ENCODE results near the gene TGFB2. TPM values are rescaled to one million over a fixed set of nuclear protein-coding genes. Genes with fewer than 3 reads are reported as not detected.
A peak's percentile ranks its signal among the peaks of the same experiment; 100 is the strongest.

TGFB2 gene
- polyA plus RNA-seq, 2 of the 4 experiments (the other 2 are of a cell fraction) = 29.7 to 65.8 TPM

DNA sequence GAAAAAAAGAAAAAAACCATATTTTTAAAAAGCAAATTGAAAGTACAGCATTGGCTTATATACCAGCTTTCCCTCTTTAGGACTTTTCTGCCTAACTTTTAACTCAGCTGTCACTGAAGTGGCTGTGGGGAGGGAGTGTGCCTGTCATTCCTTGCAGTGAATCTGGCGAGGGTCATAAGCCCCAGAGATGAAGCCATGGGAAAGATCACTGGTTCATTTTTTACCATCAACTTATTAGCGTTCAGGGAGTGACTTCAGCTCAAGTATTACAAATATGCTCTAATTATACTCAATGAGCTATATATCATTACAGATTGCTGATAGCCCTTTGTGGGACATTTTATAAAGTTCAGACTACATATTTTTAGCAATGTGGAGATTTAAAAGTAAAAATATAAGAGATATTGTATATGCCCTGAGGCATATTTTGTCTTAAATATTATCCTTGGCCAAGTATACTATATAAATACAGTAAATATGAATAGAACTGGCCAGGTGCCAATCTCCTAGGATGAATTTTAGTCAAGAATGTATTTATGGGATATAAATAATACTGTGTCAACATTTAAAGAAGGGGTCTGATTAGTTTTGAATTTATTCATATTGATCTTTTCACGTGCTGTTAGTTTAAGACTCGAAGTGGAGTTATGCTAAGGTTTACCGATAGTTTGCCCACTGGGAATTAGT is 4.4 kb downstream of the TGFB2 start:
- ChIA-PET POLR2A (interaction anchor here (0.9 to 2.0 kb wide), 4 partner anchors 28 to 126 kb away, joined by 3 to 12 read pairs (median 5); no protein-coding TSS in a partner anchor), CTCF (interaction anchor here (0.9 to 2.0 kb wide), 7 partner anchors 12 to 1312 kb away, joined by 3 to 5 read pairs (median 4); no protein-coding TSS in a partner anchor)
- Histone ChIP-seq H3K9me3 (no peaks in the 10 kb centered on the region), H3K4me3 (peak overlapping the region; percentile 83), H3K4me1 (peaks cover 59% of the 10 kb centered on the region), H3K4me2 (peak overlapping the region; percentile 95), H3K27ac (peak overlapping the region; percentile 96 to 97)
- DNase-seq (ENCODE audit: low read depth in 1 of 2, low spot score in 1 of 2) = no peak
- FAIRE-seq = no peak
- WGBS (ENCODE audit: missing lambda C conversion rate) = 37% methylated on average over 5 of the region's 5 CpGs
- TF ChIP-seq POLR2A (IDR thresholded peaks at IDR 0.05; ENCODE audit: low read length) (no peak), CBX8 (IDR thresholded peaks at IDR 0.05) (no peak), HOXB13 (CRISPR knock-in tag; IDR thresholded peaks at IDR 0.05; ENCODE audit: low read depth) (no peak)
- ATAC-seq = no peak

GRCh38 chr1:218350035-218350525 is 4.9 kb downstream of the TGFB2 start:
- H3K4me1 ChIP-seq = peaks cover 60% of the 10 kb centered on the region
- POLR2A ChIA-PET = interaction anchor here (2.0 kb wide), 1 partner anchor 30 kb away, joined by 12 read pairs; no protein-coding TSS in a partner anchor
- no peak for TF ChIP-seq HOXB13 (CRISPR knock-in tag; IDR thresholded peaks at IDR 0.05; ENCODE audit: low read depth)
- no peak for TF ChIP-seq KDM1A (IDR thresholded peaks at IDR 0.05; ENCODE audit: low read depth)
- TF ChIP-seq POLR2A (IDR thresholded peaks at IDR 0.05; ENCODE audit: low read length) = no peak
- TF ChIP-seq MAZ (IDR thresholded peaks at IDR 0.05; ENCODE audit: borderline replicate concordance, low read depth, low read length) = no peak
- TF ChIP-seq, protein P1, sequence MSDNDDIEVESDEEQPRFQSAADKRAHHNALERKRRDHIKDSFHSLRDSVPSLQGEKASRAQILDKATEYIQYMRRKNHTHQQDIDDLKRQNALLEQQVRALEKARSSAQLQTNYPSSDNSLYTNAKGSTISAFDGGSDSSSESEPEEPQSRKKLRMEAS (IDR thresholded peaks at IDR 0.05) = no peak
- no peak for TF ChIP-seq PHF8 (IDR thresholded peaks at IDR 0.05; ENCODE audit: borderline replicate concordance, low read depth)
- TF ChIP-seq TP53 (CRISPR knock-in tag; IDR thresholded peaks at IDR 0.05) = no peak
- no peak for TF ChIP-seq E2F6 (IDR thresholded peaks at IDR 0.05; ENCODE audit: borderline replicate concordance, low read depth)
- no peak for TF ChIP-seq JUN (IDR thresholded peaks at IDR 0.05)
- TF ChIP-seq HOXB5 (CRISPR knock-in tag; IDR thresholded peaks at IDR 0.05) = no peak
- no peak for TF ChIP-seq MYC (IDR thresholded peaks at IDR 0.05; ENCODE audit: borderline replicate concordance, low read length)
- no peak for TF ChIP-seq FOSL2 (IDR thresholded peaks at IDR 0.05)
- no peak for TF ChIP-seq FOSL2 (CRISPR knock-in tag; IDR thresholded peaks at IDR 0.05)
- TF ChIP-seq RCOR1 (IDR thresholded peaks at IDR 0.05; ENCODE audit: low read depth, low read length) = no peak
- TF ChIP-seq ZNF302 (CRISPR knock-in tag; IDR thresholded peaks at IDR 0.05) = no peak
- ATAC-seq (no peak), DNase-seq (ENCODE audit: low read depth in 1 of 2, low spot score in 1 of 2) (no peak), FAIRE-seq (no peak)
- H3K4me2 ChIP-seq = peak overlapping the region; percentile 95
- H3K27ac ChIP-seq = peak overlapping the region; percentile 82 to 96
- no peaks in the 10 kb centered on the region for H3K9me3 ChIP-seq
- H3K4me3 ChIP-seq = peak overlapping the region; percentile 83
- CTCF ChIA-PET = interaction anchor here (0.9 to 2.0 kb wide), 5 partner anchors 12 to 129 kb away, joined by 3 to 5 read pairs (median 4); no protein-coding TSS in a partner anchor
- 34% methylated on average over 7 of the region's 7 CpGs for WGBS (ENCODE audit: missing lambda C conversion rate)

GRCh38 chr1:218350801-218351266 is 5.7 kb downstream of the TGFB2 start:
- peaks cover 68% of the 10 kb centered on the region for H3K4me1 ChIP-seq
- DNase-seq (ENCODE audit: low read depth in 1 of 2, low spot score in 1 of 2) (no peak), FAIRE-seq (no peak), ATAC-seq (no peak)
- peak overlapping the region; percentile 83 for H3K4me3 ChIP-seq
- peak overlapping the region; percentile 95 for H3K4me2 ChIP-seq
- H3K27ac ChIP-seq = peak overlapping the region; percentile 82 to 96
- TF ChIP-seq JUNB (IDR thresholded peaks at IDR 0.05) (no peak), KDM1A (IDR thresholded peaks at IDR 0.05; ENCODE audit: low read depth) (no peak), MAFK (IDR thresholded peaks at IDR 0.05; ENCODE audit: partially characterized antibody) (no peak), POLR2A (IDR thresholded peaks at IDR 0.05; ENCODE audit: low read length) (no peak), PHF8 (IDR thresholded peaks at IDR 0.05; ENCODE audit: borderline replicate concordance, low read depth) (no peak), BHLHE40 (IDR thresholded peaks at IDR 0.05; ENCODE audit: low read depth, low read length) (no peak), FOXS1 (CRISPR knock-in tag; IDR thresholded peaks at IDR 0.05) (no peak), MYC (IDR thresholded peaks at IDR 0.05; ENCODE audit: borderline replicate concordance, low read length) (no peak), CBX2 (IDR thresholded peaks at IDR 0.05; ENCODE audit: borderline replicate concordance, low read depth) (no peak), ZC3H11A (IDR thresholded peaks at IDR 0.05) (no peak), EHF (CRISPR knock-in tag; IDR thresholded peaks at IDR 0.05) (no peak), HDAC2 (IDR thresholded peaks at IDR 0.05) (no peak)
- TF ChIP-seq, protein P2, sequence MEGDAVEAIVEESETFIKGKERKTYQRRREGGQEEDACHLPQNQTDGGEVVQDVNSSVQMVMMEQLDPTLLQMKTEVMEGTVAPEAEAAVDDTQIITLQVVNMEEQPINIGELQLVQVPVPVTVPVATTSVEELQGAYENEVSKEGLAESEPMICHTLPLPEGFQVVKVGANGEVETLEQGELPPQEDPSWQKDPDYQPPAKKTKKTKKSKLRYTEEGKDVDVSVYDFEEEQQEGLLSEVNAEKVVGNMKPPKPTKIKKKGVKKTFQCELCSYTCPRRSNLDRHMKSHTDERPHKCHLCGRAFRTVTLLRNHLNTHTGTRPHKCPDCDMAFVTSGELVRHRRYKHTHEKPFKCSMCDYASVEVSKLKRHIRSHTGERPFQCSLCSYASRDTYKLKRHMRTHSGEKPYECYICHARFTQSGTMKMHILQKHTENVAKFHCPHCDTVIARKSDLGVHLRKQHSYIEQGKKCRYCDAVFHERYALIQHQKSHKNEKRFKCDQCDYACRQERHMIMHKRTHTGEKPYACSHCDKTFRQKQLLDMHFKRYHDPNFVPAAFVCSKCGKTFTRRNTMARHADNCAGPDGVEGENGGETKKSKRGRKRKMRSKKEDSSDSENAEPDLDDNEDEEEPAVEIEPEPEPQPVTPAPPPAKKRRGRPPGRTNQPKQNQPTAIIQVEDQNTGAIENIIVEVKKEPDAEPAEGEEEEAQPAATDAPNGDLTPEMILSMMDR (IDR thresholded peaks at IDR 0.05) = no peak
- TF ChIP-seq, protein P3, sequence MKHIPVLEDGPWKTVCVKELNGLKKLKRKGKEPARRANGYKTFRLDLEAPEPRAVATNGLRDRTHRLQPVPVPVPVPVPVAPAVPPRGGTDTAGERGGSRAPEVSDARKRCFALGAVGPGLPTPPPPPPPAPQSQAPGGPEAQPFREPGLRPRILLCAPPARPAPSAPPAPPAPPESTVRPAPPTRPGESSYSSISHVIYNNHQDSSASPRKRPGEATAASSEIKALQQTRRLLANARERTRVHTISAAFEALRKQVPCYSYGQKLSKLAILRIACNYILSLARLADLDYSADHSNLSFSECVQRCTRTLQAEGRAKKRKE (CRISPR knock-in tag; IDR thresholded peaks at IDR 0.05; ENCODE audit: low read depth) = no peak
- CTCF ChIA-PET = interaction anchor here (1.3 kb wide), 1 partner anchor 11 kb away, joined by 3 read pairs; no protein-coding TSS in a partner anchor
- 65% methylated on average over 2 of the region's 2 CpGs for WGBS (ENCODE audit: missing lambda C conversion rate)
- POLR2A ChIA-PET = no interaction called here
- no peaks in the 10 kb centered on the region for H3K9me3 ChIP-seq
